Measurements from ENCODE around the gene AOC3.

GRCh38 chr17:42865638-42866094 is 14.7 kb downstream of the AOC3 start:
- TF ChIP-seq CTCF (IDR thresholded peaks at IDR 0.05) = no peak
- TF ChIP-seq POLR2A (IDR thresholded peaks at IDR 0.05) = no peak

All from esophagus squamous epithelium (tissue), 4 donors.